CD4-positive, alpha-beta T cell treated with Interleukin-2 at 100 ng/mL for 4 hours (primary cell): ENCODE measurements around the gene CACNB2.
"Not testable (repeated sequence)": the region's sequence is repeated elsewhere in the genome, so short reads cannot be mapped to it uniquely, and the experiment has no call there.

Experiments used
- DNase-seq: peaks from one replicate; pipeline ENCODE4 v3.0.0-alpha.2; 2020; ENCODE audit warnings: low spot score

CACNB2 gene

DNA sequence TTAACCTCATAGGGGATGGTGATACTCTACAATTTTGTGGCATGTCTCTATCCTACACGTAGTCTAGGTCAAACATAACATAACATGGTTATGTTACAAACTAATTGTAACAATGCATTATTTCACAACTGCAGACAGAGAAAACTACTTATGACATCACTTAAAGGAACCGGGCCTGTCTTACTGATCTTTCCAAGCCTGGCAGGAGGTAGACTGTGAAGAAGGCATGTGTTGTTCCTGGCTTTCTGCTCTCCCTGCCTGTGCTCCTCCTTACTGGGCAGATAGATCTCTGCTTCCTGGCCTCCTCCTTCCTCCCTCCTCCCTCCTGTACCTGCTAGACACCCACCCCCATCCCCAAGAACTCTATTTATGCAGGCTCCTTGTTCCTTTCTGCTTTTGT is 5.4 kb downstream of the CACNB2 start:
- no peak for DNase-seq

- no peak for DNase-seq
Observed at GRCh38 chr10:18149196-18149800, 9.1 kb downstream of the CACNB2 start.

GRCh38 chr10:18151356-18151890 is 11.2 kb downstream of the CACNB2 start:
- no peak for DNase-seq

DNA sequence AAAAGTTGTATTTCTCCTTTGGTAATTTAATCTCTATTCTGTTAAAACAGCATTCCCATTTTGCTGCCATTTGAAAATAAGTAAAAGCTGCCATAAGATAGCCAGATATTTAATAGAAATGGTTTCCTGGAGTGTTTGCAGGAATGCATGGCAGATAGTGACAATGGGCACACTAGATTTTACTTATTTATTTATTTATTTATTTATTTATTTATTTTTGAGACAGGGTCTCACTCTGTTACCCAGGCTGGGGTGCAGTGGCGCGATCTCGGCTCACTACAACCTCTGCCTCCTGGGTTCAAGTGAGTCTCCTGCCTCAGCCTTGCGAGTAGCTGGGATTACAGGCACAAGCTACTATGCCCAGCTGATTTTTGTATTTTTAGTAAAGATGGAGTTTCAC is 13.2 kb downstream of the CACNB2 start:
- not testable (repeated sequence) for DNase-seq

- DNase-seq: no peak
Observed at GRCh38 chr10:18155321-18155720, 15.1 kb downstream of the CACNB2 start.

GRCh38 chr10:18156797-18157196 is 16.6 kb downstream of the CACNB2 start:
- DNase-seq: not testable (repeated sequence)

DNA sequence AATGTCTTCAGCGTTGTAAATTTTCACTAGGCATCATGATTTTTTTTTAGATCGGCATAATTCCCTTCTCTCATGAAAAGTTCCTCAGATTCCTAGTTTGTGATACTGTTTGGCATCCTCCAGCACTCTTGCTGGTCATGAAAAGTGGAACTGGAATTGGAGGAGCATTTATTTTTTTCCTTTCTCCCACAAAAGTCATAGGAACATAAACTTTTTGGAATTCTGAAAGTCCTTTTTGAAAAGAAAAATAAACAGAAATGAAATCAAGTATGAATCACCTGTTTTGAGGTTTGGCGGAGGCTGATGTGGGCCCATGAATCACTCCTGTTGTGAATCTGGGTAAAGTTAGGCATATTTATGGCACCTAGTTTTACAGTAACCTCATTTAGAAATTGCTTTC is 17.7 kb downstream of the CACNB2 start:
- no peak for DNase-seq

DNA sequence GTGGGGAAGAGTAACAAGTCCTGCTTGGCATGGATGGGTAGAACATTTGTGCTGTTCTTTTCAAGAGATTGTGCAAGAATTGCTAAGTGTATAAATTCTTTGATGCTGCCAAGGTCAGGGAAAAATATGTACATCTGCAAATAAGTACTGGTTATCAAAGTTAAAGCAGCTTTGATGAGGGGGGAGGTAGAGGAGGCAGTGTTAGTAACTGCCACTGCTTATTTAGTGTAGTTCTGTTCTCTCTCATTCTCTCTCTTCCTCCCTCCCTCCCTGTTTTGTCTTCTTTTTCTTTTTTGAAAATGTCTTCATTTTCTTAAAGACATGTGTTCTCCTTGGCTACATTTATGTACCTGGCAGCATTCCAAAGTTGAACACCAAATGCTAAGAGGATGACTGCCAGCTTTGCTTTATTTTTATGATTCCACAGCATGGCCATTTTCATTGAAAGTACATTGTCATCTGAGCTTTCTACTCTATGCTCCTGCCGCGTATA is 18.6 kb downstream of the CACNB2 start:
- no peak for DNase-seq

DNA sequence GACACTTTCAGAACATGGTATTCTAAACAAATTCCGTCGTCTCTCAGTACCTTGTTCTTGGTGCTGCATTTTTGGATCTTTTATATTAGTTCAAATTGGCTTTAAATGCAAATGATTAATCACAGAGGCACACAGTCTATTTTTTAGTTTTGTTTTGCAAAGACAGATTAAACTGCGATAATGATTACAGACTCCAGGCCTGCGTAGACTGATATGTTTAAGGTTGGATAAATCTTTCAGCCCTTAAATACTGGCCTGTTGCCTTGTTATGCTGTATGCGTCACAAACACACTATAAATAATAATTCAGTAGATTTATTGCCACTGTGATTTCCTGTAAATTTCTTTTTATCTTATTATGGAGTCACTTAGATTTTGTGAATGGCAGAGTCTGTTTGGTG is 19.3 kb downstream of the CACNB2 start:
- no peak for DNase-seq

DNA sequence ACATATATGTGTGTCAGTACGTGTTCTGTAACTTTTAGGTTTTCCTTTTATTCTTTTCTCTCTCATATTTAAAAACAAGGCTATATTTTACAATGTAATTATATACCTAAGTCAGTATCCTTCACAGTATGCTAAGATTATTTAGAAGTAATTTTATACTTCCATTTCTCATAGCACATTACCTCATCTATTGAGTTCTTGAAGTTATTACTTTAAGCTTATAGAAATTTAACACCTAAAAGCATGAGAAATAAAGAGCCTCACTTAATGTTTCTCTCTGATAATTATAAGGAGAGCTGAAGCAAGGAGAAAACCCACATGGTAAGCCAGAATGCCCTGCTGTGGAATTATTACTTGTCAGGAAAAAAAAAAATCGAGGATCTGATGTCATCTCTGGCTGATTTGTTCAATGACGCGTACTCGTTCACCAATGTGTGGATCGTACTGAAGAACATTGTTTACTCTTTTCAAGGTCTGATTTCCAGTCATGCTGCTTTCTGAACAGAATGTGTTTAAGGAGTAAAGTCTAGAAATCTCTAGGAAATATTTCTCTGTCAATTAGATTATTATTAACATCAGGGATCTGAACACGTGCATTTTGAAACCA is 21.9 kb downstream of the CACNB2 start:
- DNase-seq: no peak

GRCh38 chr10:18164093-18164492 is 23.9 kb downstream of the CACNB2 start:
- DNase-seq: no peak

- no peak for DNase-seq
Observed at GRCh38 chr10:18164748-18165361, 24.6 kb downstream of the CACNB2 start.

DNA sequence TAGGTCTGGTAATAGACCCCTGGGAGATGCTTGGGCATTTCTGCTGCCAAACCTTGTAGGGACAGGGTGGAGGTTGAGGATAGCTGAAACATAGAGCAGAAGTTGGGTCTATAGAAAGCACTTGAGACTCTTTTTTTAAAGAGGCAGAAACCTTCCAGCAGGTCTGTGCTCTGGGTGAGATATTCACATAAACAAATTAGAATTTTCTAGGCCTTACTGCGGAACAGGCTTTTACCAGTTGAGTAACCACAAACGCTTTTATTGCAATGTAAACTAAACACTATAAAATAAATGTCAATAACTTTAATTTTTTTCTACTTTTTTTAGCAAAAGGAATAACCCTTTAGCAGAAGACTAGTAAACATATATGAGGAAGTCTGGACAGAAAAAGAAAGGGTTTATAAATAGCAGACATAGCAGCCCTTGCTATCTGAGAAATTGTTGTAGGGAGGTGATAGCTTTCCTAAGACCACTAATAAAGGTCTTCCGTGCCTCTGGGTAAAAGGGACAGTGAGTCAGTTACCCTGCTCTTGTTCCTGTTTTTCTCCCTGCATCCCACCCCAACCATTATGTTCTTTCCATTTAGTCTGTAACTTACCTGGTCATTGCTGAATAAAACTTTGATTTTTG is 38.7 kb downstream of the CACNB2 start:
- no peak for DNase-seq

DNA sequence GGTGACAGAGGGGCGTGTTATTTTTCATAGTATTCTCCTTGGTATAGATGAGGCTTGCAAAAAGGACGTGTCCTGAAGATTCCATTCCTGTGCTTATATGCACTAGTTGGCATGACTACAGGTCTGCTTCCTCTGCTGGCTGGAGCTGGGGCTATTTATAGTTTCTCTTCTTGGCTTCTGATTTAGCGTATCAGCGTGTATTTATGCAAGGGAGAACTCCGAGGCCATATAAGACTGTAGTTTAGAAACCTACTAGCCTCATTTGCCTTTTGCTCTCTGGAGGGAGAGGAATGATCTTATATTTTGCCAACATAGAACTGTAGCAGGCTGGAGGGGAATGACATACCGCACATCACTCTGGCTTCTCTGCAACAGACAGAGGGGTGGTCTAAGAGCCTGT is 39.7 kb downstream of the CACNB2 start:
- no peak for DNase-seq

- DNase-seq: not testable (repeated sequence)
Observed at GRCh38 chr10:18181382-18181781, 41.2 kb downstream of the CACNB2 start.

GRCh38 chr10:18185621-18186020 is 45.4 kb downstream of the CACNB2 start:
- DNase-seq: no peak

DNA sequence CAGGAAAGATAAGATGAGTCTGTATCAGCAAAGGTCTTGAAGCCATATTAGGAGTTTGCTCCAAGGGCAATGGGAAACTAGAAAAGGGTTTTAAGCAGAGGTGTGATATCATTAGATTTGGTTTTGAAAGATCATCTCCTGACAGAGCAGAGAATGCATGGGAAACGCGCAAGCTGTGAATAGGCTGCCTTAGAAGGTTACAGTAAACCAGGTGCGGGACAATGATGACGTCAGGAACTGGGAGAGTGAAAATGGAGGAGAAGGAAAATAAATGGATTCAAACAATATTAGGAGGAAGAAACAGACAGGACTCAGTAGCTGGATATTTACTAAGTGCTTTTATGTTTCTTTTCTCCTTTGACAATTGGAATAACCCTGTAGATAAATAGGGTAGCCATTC is 50.6 kb downstream of the CACNB2 start:
- no peak for DNase-seq

GRCh38 chr10:18194634-18195033 is 54.4 kb downstream of the CACNB2 start:
- no peak for DNase-seq

DNA sequence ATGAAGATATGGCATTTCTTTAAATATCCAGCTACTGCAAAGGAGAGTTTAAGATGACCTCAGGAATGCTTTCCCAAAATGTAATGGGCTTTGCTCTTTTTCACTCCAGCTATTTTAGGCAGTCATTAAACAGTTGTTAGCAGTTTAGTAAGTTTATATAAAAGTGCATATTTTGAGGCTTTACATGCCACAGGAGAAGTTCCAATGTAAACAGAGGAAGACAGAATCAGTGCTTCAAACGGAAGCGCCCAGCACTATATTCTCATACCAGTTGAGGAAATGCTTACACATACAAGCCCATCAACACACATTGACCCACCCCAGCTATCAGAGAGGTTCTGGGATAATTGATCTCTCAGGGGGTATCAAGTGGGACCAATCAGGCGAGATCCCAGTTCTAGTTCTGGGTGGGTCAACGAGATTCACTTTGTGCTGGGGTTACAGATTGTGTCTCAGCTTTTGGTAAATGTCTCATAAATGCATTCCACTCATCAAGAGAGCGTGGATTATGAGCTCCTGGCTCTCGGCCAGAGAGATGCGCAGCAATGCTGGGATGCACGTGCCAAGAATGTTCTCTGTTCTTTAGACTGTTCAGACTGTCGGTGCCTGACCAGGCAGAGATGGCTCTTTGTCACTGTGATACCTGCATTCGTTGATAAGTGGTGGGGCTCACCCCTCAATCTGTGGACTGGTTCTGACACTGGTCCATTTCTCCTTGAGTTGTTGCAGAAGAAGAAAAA is 55.0 kb downstream of the CACNB2 start:
- DNase-seq: no peak

- DNase-seq: no peak
Observed at GRCh38 chr10:18196806-18197550, 56.8 kb downstream of the CACNB2 start.

- DNase-seq: no peak
Observed at GRCh38 chr10:18197706-18198105, 57.5 kb downstream of the CACNB2 start.
